ENCODE results near the gene ADGRA1.

GRCh38 chr10:133159950-133160825, 72.5 kb downstream of the ADGRA1 start, which contains the start of gene KNDC1:
- no peak for TF ChIP-seq EZH2 (IDR thresholded peaks at IDR 0.05; ENCODE audit: low read length, missing control alignments)
- no peak for TF ChIP-seq CTCF (conservative IDR thresholded peaks at IDR 0.05 in 1 of 2, IDR thresholded peaks at IDR 0.05 in 1 of 2; ENCODE audit: low read depth in 1 of 2, low read length in 2 of 2)
